Measurements from ENCODE around the gene LMOD1.

Gene LMOD1

GRCh38 chr1:201851949-201852348 is 94.4 kb downstream of the LMOD1 start:
- DNase-seq = no peak

- DNase-seq = no peak
These were observed 96.3 kb downstream of the LMOD1 start for GRCh38 chr1:201850053-201850397.

- DNase-seq = no peak
These were observed 96.8 kb downstream of the LMOD1 start for GRCh38 chr1:201849372-201850052.

- no peak for DNase-seq
These were observed 98.1 kb downstream of the LMOD1 start for GRCh38 chr1:201848230-201848629.

GRCh38 chr1:201847150-201847549 is 99.2 kb downstream of the LMOD1 start:
- DNase-seq = no peak

All from activated naive CD4-positive, alpha-beta T cell treated with Interleukin-2 at 50 U/mL for 16 hours (primary cell).